ENCODE results near the gene ITM2B. TPM values are rescaled to one million over a fixed set of nuclear protein-coding genes. Genes with fewer than 3 reads are reported as not detected.

ITM2B gene
- polyA plus RNA-seq, 1 donor, result 292 TPM

DNA sequence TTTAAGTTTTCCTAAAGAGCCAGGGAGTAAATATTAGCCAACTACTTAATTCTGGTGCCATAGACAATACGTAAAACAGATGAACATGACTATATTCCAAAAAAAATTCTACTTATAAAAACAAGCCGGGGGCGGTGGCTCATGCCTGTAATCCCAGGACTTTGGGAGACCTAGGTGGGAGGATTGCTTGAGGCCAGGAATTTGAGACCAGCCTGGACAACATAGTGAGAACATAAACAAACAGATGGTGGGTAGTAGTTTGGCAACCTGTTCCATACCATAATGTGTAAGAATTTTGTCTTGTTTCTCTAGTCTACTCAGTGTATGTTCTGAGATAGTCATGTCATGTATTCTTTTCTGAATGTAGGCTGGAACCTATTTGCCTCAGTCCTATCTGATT lies 25.4 kb downstream of the ITM2B start:
- no peak for DNase-seq (ENCODE audit: low read depth)

DNA sequence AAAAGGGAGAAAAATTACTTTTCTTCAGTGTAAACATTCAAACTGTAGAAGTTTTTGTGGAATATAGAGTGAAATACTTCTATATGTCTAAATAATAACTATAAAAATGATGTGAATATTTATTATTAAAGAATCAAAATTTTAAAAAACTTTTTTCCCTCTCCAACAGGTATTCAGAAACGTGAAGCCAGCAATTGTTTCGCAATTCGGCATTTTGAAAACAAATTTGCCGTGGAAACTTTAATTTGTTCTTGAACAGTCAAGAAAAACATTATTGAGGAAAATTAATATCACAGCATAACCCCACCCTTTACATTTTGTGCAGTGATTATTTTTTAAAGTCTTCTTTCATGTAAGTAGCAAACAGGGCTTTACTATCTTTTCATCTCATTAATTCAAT lies 28.0 kb downstream of the ITM2B start:
- no peak for DNase-seq (ENCODE audit: low read depth)

DNA sequence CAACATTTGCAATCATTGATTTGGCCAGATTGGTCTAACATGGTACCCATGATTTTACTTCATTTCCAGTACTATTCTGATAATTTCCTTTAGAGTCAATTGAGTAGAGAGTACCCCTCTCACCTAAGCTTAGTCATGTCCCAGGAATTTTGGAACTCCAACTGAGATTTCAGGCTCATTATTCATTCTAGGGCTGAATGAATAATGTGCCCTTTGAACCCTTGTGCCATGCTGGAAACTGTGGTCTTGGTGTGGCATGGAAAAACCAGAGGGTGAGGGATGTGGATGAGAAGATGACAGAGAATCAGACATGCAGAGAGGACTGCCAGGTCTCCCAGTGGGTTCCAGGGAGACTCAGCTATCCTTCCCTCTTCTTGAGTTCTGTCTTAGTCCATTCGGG lies 30.2 kb downstream of the ITM2B start:
- no peak for DNase-seq (ENCODE audit: low read depth)

DNA sequence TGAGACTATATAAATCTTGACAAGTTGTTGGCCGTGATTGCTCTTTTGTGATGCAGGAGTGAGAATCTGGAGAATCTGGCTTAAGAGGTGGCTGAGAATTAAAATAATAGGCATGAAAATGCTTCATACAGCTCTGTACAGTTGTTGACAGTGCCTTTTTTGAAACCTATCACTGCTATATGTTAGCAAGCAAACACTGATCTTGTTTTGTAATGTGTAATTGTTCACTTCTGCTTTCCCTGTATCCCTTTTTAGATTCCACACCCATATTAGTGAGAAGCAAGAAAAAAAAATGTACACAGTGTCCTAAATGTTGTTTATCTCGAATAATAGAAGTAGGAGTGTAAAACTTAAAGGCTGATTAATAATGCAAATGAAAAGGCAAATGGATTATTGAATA lies 31.1 kb downstream of the ITM2B start:
- DNase-seq (ENCODE audit: low read depth), result no peak

DNA sequence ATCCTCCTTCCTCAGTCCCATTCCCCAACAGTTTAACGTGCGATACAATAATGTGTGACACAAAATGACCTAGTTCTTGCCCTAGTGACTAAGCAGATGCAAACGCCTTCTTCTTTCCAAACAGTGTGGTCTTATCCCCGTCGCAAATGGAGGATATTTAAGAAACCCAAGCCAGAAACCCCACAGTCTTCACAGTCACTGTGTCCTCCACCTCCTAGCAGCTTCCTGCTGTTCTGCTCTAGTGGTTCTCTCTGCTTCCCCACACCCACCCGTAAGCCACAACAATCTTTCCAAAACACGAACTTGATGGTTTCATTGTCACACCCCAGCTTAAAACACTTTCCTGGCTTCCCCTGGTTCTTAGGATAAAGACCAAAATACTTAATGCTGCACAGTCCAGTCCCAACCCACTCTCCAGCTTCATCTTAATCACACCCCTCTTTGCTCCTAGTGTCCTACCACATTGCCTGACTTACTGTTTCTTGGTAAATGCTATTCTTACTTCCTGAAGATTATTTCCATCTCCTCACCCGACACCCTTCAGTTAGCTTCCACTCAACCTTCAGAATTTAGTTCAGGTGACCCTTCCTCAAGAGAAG lies 32.3 kb downstream of the ITM2B start:
- DNase-seq (ENCODE audit: low read depth), result no peak

DNA sequence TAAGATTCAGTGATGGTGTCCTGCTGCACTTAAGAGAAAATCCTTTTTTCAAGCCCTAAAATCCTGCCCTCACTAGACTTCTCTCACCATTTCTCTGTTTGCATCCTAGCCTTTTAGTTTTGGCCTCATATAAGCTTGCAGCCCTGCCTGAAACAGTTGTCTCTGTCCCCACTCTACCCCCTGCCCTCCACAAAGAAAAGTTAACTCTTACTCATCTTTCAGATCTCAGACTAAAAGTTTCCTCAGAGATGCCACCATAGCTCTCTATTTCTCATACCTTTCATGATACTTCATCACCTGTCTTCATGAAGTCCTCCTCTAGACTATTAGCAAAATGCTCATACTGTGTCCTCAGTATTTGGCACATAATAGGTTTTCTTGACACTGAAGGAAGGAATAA lies 33.1 kb downstream of the ITM2B start:
- DNase-seq (ENCODE audit: low read depth), result no peak

DNA sequence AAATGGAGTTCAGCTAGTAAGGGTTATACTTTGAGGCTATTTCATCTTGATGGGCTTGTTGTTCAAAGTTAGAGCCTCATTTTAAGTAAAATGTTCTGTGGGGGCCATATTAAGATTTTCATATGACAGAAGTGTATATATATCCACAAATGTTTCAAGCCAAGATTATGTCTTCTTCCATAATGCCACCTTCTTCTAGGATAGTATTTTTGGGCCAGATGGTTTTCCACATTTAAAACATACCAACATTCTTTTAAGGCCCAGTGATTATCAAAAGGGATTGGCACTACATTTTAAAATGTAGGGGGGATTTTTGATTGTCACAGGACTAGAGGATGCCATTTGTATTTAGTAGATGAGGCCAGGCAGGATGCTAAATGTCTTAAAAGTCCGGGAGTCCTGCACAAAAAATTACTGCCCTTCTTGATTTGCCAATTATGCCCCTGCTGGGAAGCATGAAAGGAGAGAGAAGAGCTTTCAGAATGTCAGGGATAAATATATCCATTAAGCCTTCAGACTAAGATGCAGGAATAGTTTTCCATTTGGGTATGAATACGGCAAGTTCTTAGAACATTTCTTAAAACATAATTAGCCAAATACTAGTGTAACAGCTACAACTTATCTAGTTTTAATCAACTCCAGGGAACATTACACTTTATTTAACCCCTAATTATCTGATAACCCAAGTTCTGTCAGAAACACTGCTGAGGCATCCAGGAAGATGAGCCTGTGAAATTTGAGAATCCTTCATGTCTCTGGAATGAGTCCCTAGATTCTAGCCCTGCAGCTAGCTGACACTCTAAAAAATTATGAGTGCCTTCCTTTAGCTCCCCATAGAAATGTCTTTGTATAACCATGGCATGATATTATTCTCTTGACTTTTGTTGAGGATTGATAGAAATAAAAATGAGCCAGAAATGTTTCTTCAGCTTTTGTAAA lies 34.0 kb downstream of the ITM2B start:
- no peak for DNase-seq (ENCODE audit: low read depth)

DNA sequence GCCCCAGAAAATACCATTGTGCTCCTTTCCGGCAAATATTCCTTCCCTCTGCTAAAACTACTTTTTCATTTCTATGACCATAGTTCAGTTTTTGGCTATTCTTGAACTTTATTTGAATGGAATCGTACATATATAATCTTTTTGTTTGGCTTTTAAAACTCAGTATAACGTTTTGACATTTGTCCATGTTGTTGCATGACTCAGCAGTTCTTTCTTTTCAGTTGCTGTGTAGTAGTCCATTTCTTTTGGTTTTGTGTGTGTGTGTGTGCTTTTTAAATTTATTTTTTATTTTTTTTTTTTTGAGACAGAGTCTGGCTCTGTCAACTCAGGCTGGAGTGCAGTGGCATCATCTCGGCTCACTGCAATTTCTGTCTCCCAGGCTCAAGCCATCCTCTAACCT lies 35.0 kb downstream of the ITM2B start:
- DNase-seq (ENCODE audit: low read depth), result no peak

DNA sequence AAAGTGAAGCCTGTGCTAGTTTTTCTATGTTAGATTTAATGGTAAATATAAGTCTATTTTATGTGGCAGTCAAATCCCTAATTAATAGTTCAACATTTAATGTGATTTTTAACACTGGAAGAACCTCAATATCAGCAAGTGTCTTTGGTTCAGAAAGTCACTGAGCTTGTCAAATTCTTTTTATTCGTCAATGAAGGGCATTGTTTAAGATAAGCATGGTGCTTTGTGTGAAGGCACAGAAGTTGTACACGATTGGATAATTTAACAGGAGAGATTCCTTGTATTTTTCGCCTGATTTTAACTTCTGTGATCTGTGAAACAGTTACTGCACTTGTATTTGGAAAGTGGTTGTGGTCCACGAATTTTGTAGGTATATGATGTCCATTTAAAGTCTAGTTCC lies 40.3 kb downstream of the ITM2B start:
- DNase-seq (ENCODE audit: low read depth), result no peak

DNA sequence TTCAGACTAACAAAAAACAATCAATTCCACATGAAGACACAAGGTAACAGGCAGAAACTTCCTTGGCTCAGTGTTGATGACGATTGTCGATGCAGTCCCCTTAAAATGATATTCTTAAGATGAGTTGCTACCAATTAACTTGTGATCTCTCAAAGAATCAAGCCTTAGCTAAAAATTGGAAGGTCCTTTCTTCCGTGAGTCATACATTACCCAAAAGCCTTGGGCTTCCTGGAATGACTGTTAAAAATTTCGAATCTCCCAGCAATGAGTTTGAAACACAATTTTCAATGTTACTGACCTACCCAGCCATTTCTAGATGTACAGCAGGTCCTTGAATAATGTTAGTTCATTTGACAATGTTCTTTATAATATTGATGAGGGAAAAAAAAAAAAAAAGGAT lies 42.5 kb downstream of the ITM2B start:
- DNase-seq (ENCODE audit: low read depth), result no peak

DNA sequence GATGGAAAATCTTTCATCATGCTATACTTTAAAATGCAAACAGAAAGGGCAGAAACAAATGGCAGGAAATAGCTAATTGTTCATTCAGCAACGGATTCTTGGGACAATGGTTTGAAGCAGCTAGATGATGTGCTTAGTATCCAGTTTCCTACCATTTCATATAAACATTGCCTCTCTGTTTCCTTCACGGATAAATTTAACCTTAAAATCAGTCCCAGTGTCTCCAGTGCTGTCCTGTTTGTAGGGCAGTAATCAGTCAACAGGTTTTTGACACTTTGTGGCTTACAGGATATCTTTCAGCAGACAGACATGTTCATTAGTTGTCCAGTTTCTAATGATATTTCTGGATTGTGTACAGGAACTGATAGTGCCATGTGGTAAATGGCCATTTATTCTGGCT lies 45.8 kb downstream of the ITM2B start:
- DNase-seq (ENCODE audit: low read depth), result no peak

DNA sequence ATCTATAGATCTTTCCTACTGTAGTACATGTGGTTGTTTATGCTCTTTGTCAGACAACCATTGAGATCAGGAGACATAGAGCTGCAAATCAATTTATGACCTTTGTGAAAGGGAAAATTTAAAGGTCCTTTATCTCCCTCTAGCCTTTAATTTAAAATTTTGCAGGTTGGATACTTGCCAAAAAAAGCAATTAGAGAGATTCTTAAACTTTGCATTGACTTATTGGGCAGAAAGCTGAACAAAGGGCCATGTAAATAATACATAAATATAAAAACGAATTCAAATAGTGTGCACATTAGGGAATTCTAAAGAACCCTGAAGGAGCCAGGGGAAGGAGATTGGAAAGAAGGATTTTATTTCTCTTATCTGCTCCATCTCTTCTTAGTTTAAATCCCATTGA lies 48.5 kb downstream of the ITM2B start:
- no peak for DNase-seq (ENCODE audit: low read depth)

DNA sequence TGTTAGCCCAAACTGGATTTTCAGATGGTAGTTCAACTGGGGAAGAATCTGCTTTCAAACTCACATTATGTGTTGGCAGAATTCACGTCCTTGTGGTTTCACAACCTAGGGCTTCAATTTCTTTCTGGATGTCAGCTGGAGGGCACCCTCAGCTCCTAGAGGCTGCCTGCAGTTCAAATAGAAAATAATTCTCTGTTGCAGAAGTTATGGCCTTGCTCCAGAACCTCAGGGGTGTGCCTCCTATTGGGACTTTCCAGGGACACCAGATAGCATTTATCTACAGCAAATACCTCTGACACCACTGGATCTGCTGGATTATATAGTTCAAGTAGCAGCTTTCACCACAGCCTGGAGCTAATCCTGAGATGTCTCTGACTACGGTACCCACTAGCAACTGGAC lies 58.7 kb downstream of the ITM2B start:
- DNase-seq (ENCODE audit: low read depth), result no peak

DNA sequence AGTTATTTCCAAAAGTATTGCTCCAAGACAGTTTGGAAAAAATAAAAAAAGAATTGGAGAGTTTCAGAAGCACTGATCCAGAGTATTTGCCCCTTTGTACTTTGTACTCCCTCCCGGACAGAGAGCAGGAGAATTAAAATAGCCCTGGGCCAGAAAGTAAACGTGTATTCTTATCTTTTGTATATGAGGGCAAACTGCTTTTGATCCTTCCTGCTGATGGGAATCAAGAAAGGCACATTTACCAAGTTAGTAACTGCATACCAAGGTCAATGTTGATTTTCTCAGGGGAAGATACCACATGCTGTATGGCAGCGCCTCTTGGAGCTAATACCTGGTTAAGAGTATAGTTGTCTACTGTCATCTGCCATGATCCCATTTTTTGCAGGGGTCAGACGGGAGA lies 59.6 kb downstream of the ITM2B start:
- no peak for DNase-seq (ENCODE audit: low read depth)

DNA sequence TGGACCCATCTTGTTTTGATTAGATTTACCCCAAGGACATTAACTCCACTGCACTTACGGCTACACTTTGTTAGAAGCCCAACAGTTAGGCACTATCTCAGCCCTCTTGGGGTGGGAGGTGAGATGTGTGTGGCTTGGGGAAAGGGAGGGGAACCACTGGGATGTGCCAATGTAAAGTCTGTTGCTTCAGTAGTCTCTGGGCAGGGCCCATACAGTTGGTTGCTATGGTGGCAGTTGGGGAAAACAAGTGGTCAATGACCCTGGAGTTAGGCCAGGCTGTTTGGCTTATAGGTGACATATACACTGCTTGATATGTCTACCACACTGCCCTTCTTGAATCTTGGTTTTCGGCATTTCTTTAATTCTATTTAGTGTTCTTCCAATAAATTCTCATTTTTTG lies 61.6 kb downstream of the ITM2B start:
- DNase-seq (ENCODE audit: low read depth), result no peak

DNA sequence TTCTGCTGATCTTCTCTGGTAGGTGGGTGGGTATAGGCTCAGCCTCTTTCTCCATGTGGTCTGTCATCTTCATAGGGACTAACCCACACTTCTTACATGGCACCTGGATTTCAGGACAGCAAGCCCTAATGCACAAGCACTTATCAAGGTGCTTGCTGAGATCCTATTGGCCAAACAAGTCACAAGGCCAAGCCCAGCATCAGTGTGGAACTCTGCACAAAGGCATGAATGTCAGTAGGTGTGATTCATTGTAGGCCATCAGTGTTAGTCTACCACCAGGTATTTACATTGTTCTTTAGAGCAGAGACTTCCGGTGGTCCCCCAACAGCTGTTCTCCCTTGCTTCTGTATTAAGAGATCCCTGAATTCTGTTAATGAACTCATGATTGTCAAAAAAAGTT lies 62.3 kb downstream of the ITM2B start:
- DNase-seq (ENCODE audit: low read depth), result no peak

DNA sequence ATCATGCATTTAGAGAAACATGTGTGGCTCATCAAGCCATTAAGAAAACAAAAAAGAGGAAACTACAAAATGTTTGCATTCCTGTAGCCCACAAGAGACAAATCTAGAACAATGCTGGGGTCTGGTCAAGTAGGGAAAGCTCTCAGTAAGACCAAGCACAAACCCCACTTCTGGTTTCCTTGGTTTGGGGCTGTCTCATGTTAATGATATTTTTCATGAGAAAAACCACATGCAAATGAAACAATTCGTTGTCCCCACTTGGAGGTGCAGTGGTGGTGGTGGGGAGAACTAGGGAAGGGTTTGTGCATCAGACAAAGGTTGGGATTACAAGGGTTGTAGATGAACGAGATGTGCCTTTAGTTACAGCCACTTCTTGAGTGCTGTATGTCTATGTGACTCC lies 63.5 kb downstream of the ITM2B start:
- no peak for DNase-seq (ENCODE audit: low read depth)

DNA sequence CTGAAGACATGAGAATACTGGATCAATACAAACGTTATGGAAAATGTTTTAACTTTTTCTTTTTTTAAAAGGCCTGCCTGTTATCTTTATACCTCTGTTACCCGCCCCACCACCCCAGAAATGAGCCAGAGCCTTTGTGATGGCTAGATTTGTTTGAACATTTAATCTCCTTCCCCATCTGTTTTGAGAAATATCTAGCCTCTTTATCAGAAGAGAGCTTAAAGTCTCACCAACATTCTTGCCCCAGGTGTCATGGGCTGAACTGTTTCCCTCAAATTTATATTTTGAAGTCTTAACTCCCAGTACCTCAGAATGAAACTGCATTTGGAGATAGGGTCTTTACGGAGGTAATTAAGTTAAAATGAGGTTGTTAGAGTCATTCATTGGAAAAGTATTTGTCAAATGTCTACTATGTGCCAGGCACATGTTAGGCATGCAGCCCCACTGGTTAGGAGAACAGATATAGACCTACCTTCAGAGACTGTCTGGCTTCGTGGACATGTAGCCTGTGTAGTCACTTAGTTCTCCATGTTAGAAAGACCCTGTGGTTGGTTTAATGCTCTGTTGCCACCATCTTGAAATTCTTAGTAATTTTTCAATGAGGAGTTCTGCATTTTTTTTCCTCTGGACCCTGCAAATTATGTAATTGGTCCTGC lies 64.3 kb downstream of the ITM2B start:
- DNase-seq (ENCODE audit: low read depth), result no peak

DNA sequence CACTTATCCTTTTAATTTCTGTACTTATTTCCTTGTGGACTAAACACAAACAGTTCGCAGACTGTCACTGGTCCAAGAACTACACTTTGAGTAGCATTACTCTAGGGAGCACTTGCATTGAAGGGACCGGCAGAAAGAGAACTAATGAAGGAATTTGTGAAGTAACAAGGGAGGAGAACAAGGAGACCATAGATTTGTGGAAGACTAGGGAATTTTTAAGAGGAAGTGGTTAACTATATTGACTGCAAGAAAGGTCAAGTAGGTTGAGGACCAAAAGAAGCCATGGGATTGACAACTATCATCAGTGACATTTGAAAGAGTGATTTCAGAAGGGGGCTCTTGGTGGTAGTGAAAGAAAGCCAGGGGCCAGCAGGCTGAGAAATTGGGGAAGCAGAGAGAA lies 66.6 kb downstream of the ITM2B start:
- no peak for DNase-seq (ENCODE audit: low read depth)

DNA sequence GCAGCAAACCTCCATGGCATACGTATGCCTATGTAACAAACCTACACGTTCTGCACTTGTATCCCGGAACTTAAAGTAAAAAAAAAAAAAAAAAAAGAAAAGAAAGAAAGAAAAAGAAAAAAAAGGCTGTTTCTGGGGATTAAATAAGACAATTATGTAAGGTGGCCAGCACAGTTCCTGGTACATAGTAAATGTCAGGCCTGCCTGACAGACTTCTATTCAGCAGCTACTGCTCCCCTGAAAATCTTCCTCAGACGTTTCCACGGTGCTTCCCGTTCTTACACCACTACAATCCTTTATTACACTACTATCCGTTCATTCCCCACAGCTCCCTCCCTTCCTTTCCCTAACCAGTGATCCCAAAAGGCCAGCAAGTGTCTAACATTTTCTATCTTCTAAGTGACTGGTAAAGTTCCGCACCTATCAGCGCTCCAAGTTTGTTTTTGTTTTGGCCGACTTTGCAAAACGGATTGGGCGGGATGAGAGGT lies 69.9 kb downstream of the ITM2B start:
- peak; percentile 38 for DNase-seq (ENCODE audit: low read depth)

DNA sequence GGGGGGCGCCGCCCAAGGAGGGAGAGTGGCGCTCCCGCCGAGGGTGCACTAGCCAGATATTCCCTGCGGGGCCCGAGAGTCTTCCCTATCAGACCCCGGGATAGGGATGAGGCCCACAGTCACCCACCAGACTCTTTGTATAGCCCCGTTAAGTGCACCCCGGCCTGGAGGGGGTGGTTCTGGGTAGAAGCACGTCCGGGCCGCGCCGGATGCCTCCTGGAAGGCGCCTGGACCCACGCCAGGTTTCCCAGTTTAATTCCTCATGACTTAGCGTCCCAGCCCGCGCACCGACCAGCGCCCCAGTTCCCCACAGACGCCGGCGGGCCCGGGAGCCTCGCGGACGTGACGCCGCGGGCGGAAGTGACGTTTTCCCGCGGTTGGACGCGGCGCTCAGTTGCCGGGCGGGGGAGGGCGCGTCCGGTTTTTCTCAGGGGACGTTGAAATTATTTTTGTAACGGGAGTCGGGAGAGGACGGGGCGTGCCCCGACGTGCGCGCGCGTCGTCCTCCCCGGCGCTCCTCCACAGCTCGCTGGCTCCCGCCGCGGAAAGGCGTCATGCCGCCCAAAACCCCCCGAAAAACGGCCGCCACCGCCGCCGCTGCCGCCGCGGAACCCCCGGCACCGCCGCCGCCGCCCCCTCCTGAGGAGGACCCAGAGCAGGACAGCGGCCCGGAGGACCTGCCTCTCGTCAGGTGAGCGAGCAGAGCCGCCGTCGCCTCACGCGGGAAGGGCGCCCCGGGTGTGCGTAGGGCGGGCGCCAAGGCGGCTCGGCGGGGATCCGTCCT lies 70.5 kb downstream of the ITM2B start, which contains the start of gene RB1:
Gene RB1, plus strand, starts transcription at position 393 of the 784 bp plus-strand sequence. Its CDS starts 162 bp downstream, at position 555.
- peak; percentile 73 for DNase-seq (ENCODE audit: low read depth)

Data from forelimb muscle (tissue), 1 donor.